Stimulated activated CD4-positive, alpha-beta T cell treated with anti-CD3 and anti-CD28 coated beads, Interleukin-15, amount 100 ng/mL, for 48 hours (primary cell): Measurements from ENCODE around the gene HYAL4.

Experiments
- DNase-seq, 2 donors: peaks; one replicate each; pipeline ENCODE4 v3.0.0-alpha.2; 2020; ENCODE audit warnings: low read depth in 2 of 2

Gene HYAL4

DNA sequence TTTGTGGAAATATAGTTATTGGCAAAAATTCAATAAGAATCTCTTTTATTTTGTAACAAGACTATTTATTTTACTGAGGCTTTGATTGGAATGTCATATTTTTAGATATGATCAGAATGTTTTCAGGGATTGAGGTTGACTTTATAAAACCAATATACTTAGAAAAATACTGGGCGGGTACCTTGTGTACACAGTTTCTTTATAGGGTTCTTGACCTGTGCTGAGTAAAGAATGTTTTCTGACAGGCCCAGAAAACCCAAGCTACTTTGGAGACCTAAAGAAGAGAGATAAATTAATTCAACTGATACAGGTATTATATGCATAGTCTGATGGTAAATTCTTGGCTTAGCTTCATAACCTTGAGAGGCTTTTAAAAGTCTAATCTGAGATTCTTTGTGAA lies 56.1 kb downstream of the HYAL4 start:
- no peak for DNase-seq

DNA sequence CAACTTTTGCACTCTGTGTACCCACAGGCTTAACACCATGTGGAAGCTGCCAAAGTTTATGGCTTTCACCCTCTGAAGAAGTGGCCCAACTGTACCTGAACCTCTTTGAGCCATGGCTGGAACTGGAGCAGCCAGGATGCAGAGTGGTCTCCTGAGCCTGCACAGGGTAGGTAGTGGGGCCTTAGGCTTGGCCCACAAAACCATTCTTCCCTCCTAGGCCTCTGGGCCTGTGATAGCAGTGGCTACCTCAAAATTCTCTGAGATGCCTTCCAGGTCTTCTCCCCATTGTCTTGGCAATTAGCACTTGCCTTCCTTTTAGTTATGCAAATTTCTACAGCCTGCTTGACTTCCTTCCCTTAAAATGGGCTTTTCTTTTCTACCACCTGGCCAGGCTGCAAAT lies 60.7 kb downstream of the HYAL4 start:
- no peak for DNase-seq

GRCh38 chr7:123916240-123916724 lies 71.3 kb downstream of the HYAL4 start:
- no peak for DNase-seq

DNA sequence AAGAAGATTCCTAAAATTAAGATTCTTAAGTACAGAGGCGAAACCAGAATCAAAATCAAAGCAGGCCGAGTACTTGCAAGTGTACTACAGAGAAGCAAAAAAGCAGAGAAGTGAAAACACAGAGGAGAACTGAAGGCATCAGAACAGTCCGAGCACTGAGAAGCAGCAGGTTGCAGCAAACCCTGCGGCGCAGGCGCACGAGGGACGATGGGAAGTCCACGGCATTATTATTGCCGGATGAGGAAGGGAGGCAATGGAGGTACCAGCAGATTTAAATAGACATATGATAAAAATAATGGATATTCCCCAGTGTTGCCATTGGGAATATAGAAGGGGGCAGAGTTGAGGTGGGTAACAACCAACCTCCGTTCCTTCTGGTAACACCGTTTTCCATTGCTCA lies 72.9 kb downstream of the HYAL4 start:
- DNase-seq = no peak

GRCh38 chr7:123918309-123918708 lies 73.3 kb downstream of the HYAL4 start:
- no peak for DNase-seq

DNA sequence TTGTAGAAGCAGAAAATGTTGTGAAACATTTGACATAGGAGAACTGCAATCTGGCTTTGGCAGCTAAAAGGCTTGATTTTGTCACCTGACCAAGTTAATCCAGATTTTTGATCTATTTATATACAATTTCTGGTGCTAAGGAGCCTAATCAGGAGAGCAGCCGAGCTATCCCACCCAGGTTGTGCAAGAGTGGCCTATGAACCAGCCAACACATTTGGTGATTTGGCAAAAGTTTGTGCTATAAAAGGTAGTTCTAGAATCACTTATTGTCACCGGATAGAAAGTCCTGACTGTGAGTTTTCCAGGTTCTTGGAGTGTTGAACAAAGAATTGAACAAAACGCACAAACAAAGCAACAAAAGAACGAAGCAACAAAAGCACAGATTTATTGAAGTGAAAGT lies 78.6 kb downstream of the HYAL4 start:
- no peak for DNase-seq

- no peak for DNase-seq
These were observed 80.0 kb downstream of the HYAL4 start, which contains the start of gene SPAM1 for GRCh38 chr7:123924941-123925340. TSS of gene SPAM1 (plus strand) at chr7:123925241. CDS start at chr7:123953571, 28,330 bp downstream.
